Suprapubic skin (tissue), 4 donors: ENCODE results near the gene ACTN3.

Source experiments
- CTCF ChIP-seq, 2 donors: fragments of 200-600 bp in 1 of 2; fragments of 450-650 bp in 1 of 2; sonication (generic) in 1 of 2; IDR thresholded peaks; one replicate each; pipeline ENCODE4 v1.5.1; 2016 to 2019; ENCODE audit warnings: antibody characterized with exemption in 2 of 2, mild to moderate bottlenecking in 1 of 2, moderate library complexity in 1 of 2
- EP300 ChIP-seq: sonication (generic); formaldehyde crosslinking; IDR thresholded peaks from one replicate; pipeline ENCODE4 v1.6.1; 2017; ENCODE audit warnings: antibody characterized with exemption
- POLR2A ChIP-seq, 2 donors: fragments of 450-650 bp; IDR thresholded peaks; one replicate each; pipeline ENCODE4 v1.6.1; 2017; ENCODE audit warnings: antibody characterized with exemption in 2 of 2, mild to moderate bottlenecking in 2 of 2, moderate library complexity in 2 of 2
- POLR2AphosphoS5 ChIP-seq, 3 donors: sonication (generic); formaldehyde crosslinking; IDR thresholded peaks; one replicate each; pipeline ENCODE4 v1.6.1; 2017; ENCODE audit warnings: antibody characterized with exemption in 3 of 3

- TF ChIP-seq CTCF (IDR thresholded peaks at IDR 0.05), result no peak
- no peak for TF ChIP-seq POLR2AphosphoS5 (IDR thresholded peaks at IDR 0.05)
- TF ChIP-seq POLR2A (IDR thresholded peaks at IDR 0.05), result no peak
- no peak for TF ChIP-seq EP300
Measured at GRCh38 chr11:66600631-66601233, 54.0 kb downstream of the ACTN3 start.
